ENCODE results near the gene LRP5. TPM values are rescaled to one million over a fixed set of nuclear protein-coding genes. Genes with fewer than 3 reads are reported as not detected.
A peak's percentile ranks its signal among the peaks of the same experiment; 100 is the strongest.

The LRP5 gene
- polyA plus RNA-seq, 6 donors from 2014 or later, result 0.04 to 0.88 (median 0.56) TPM; not detected in 1

- Mint-ChIP-seq H3K27me3 (peaks cover 0 to 4% (median 0%) of the 10 kb centered on the region in 3 donors), H3K4me1 (peaks cover 0 to 4% (median 0%) of the 10 kb centered on the region in 3 donors), H3K9me3 (no peaks in the 10 kb centered on the region), H3K4me3 (no peak overlapping the region), H3K27ac (no peak overlapping the region), H3K36me3 (peaks cover 0 to 4% of the 10 kb centered on the region in 2 donors)
- DNase-seq (no peak), ATAC-seq (ENCODE audit: low read depth in 2 of 2) (no peak)
Observed at GRCh38 chr11:68353669-68354068, 41.3 kb downstream of the LRP5 start.

DNA sequence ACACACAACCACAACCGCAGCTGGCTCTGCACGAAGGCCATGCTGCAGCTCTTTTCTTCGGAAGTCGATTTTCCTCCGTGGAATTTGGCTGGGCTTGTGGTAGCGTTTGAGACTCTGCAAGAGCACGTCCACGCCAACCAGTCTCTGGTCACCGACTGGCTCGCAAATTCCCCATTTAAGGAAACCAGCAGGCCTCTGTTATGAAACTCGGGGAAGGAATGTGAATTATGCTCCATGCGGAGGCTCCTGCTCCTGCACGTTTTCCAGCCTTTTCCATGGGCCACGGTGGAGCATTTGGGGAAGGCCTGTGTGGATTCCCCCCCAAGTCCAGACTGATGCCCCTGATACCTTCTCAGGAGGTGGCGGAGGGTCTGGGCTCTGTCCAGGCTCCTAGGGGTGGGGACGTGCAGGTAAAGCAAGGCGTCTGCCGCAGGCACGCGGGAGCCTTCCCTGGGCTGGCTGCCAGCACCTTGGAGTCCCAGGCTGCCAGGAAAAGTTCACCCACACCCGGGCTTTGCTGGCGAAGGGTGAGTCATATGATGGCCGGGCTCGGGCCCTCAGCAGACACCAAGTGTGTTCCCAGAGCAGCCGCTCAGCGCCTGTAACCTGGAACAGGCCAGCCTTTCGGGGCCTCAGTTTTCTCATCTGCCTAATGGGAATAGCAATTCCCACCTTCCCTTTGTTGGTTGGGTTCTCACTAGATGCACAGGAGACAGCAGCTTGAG lies 41.9 kb downstream of the LRP5 start:
- H3K27me3 Mint-ChIP-seq, result peaks cover 0 to 4% (median 0%) of the 10 kb centered on the region in 3 donors
- DNase-seq (no peak), ATAC-seq (ENCODE audit: low read depth in 2 of 2) (no peak)
- H3K36me3 Mint-ChIP-seq, result peaks cover 0 to 4% of the 10 kb centered on the region in 2 donors
- H3K4me3 Mint-ChIP-seq, result no peak overlapping the region
- peaks cover 0 to 4% (median 0%) of the 10 kb centered on the region in 3 donors for H3K4me1 Mint-ChIP-seq
- peaks cover 0 to under 1% (median 0%) of the 10 kb centered on the region in 7 donors for H3K9me3 Mint-ChIP-seq
- H3K27ac Mint-ChIP-seq, result no peak overlapping the region

GRCh38 chr11:68355471-68355870 lies 43.1 kb downstream of the LRP5 start:
- Mint-ChIP-seq H3K4me1 (peaks cover 0 to 3% (median 0%) of the 10 kb centered on the region in 3 donors), H3K4me3 (no peak overlapping the region), H3K36me3 (peaks cover 0 to 3% of the 10 kb centered on the region in 2 donors), H3K9me3 (peaks cover 0 to 2% (median 0%) of the 10 kb centered on the region in 7 donors), H3K27me3 (peaks cover 0 to 4% (median 0%) of the 10 kb centered on the region in 3 donors), H3K27ac (no peak overlapping the region)
- ATAC-seq (ENCODE audit: low read depth in 2 of 2) (no peak), DNase-seq (no peak)

DNA sequence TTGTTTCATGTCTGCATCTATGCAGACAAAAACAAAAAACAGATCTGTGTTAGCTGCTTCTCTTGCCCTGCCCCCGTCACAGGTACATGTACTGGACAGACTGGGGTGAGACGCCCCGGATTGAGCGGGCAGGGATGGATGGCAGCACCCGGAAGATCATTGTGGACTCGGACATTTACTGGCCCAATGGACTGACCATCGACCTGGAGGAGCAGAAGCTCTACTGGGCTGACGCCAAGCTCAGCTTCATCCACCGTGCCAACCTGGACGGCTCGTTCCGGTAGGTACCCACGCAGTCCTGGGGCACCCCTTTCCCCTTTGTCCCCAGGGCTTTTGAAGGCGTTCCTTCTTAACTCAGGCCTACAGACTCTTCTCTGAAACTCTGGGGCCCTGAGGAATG lies 45.2 kb downstream of the LRP5 start:
- ATAC-seq (ENCODE audit: low read depth in 2 of 2), result no peak
- Mint-ChIP-seq H3K36me3 (no peaks in the 10 kb centered on the region), H3K27ac (no peak overlapping the region), H3K4me1 (no peaks in the 10 kb centered on the region), H3K4me3 (no peak overlapping the region), H3K27me3 (peaks cover 0 to 4% (median 0%) of the 10 kb centered on the region in 3 donors), H3K9me3 (peaks cover 0 to 2% (median 0%) of the 10 kb centered on the region in 7 donors)
- no peak for DNase-seq

GRCh38 chr11:68358416-68358815 lies 46.0 kb downstream of the LRP5 start:
- Mint-ChIP-seq H3K27me3 (peaks cover 0 to 4% (median 0%) of the 10 kb centered on the region in 3 donors), H3K4me1 (peaks cover 0 to 5% (median 4%) of the 10 kb centered on the region in 3 donors), H3K4me3 (no peak overlapping the region), H3K27ac (no peak overlapping the region), H3K9me3 (peaks cover 0 to 2% (median 0%) of the 10 kb centered on the region in 7 donors), H3K36me3 (no peaks in the 10 kb centered on the region)
- no peak for ATAC-seq (ENCODE audit: low read depth in 2 of 2)
- DNase-seq, result no peak

DNA sequence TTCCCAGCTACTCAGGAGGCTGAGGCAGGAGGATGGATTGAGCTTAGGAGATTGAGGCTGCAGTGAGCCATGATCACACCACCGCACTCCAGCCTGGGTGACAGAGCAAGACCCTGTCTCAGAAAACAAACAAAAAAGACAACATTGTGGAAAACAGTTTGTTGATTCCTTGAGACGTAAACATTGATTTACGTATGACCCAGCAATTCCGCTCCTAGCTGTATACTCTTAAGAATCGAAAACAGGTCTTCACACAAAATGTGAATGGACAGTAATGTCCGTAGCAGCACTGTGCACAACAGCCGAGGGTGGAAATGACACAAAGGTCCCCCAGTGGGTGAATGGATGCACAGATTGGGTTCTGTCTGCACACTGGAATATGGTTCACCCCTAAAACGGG lies 49.3 kb downstream of the LRP5 start:
- no peak for ATAC-seq (ENCODE audit: low read depth in 2 of 2)
- peaks cover 0 to 5% (median under 1%) of the 10 kb centered on the region in 3 donors for H3K27me3 Mint-ChIP-seq
- no peaks in the 10 kb centered on the region for H3K36me3 Mint-ChIP-seq
- H3K27ac Mint-ChIP-seq, result peak overlapping the region in 1 of 6 donors; percentile 64
- peaks cover 0 to 2% (median 0%) of the 10 kb centered on the region in 7 donors for H3K9me3 Mint-ChIP-seq
- peaks cover 3 to 20% (median 11%) of the 10 kb centered on the region in 3 donors for H3K4me1 Mint-ChIP-seq
- H3K4me3 Mint-ChIP-seq, result no peak overlapping the region
- no peak for DNase-seq

DNA sequence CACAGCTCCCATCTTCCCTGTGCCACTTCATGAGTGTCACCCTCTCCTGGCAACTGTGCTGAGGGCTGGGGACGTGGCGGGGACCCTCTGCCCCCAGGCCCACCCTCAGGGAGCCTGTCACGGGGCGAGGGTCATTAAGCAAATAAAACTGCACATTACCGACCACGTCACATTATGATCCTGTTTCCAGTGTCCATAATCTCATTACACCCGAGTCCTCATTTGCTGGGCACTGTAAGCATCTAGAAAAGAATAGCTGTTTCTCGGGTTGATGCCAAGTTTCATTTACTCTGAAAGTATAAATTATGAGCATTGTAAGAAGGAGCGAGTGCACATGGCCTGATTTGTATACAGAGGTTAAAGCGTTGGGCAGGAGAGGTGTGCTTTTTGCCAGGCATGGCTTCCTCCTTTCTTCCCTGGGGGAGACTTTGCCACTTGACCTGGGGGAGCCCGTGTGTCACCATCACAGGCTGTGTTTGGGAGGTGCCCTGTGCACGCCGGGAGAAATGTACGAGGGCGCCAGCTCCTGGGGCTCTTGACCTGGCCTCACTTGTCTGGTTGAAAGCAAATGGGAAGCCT lies 50.5 kb downstream of the LRP5 start:
- H3K36me3 Mint-ChIP-seq, result no peaks in the 10 kb centered on the region
- DNase-seq (no peak), ATAC-seq (ENCODE audit: low read depth in 2 of 2) (no peak)
- H3K27me3 Mint-ChIP-seq, result peaks cover 0 to 5% (median 0%) of the 10 kb centered on the region in 3 donors
- no peak overlapping the region for H3K27ac Mint-ChIP-seq
- peaks cover 7 to 27% (median 11%) of the 10 kb centered on the region in 3 donors for H3K4me1 Mint-ChIP-seq
- no peak overlapping the region for H3K4me3 Mint-ChIP-seq
- H3K9me3 Mint-ChIP-seq, result peaks cover 0 to 2% (median 0%) of the 10 kb centered on the region in 7 donors

GRCh38 chr11:68363776-68364175 lies 51.4 kb downstream of the LRP5 start:
- Mint-ChIP-seq H3K4me3 (no peak overlapping the region), H3K4me1 (peaks cover 10 to 32% (median 19%) of the 10 kb centered on the region in 3 donors), H3K27ac (no peak overlapping the region), H3K9me3 (peaks cover 0 to 2% (median 0%) of the 10 kb centered on the region in 7 donors), H3K27me3 (peaks cover 0 to 5% (median 0%) of the 10 kb centered on the region in 3 donors), H3K36me3 (no peaks in the 10 kb centered on the region)
- no peak for DNase-seq
- no peak for ATAC-seq (ENCODE audit: low read depth in 2 of 2)

GRCh38 chr11:68364581-68364980 lies 52.2 kb downstream of the LRP5 start:
- H3K4me1 Mint-ChIP-seq, result peaks cover 15 to 38% (median 27%) of the 10 kb centered on the region in 3 donors
- H3K4me3 Mint-ChIP-seq, result no peak overlapping the region
- DNase-seq (no peak), ATAC-seq (ENCODE audit: low read depth in 2 of 2) (no peak)
- H3K36me3 Mint-ChIP-seq, result no peaks in the 10 kb centered on the region
- H3K27ac Mint-ChIP-seq, result peak overlapping the region in 2 of 6 donors; percentile 33 to 78
- H3K27me3 Mint-ChIP-seq, result peaks cover 0 to 5% (median 0%) of the 10 kb centered on the region in 3 donors
- no peaks in the 10 kb centered on the region for H3K9me3 Mint-ChIP-seq

GRCh38 chr11:68365943-68366435 lies 53.6 kb downstream of the LRP5 start:
- Mint-ChIP-seq H3K27me3 (peaks cover 0 to 5% (median 0%) of the 10 kb centered on the region in 3 donors), H3K36me3 (no peaks in the 10 kb centered on the region), H3K9me3 (no peaks in the 10 kb centered on the region), H3K4me1 (peaks cover 21 to 50% (median 41%) of the 10 kb centered on the region in 3 donors), H3K27ac (peak overlapping the region in 1 of 6 donors; percentile 67), H3K4me3 (peak overlapping the region in 1 of 8 donors; percentile 15)
- DNase-seq (no peak), ATAC-seq (ENCODE audit: low read depth in 2 of 2) (no peak)

- H3K36me3 Mint-ChIP-seq, result no peaks in the 10 kb centered on the region
- ATAC-seq (ENCODE audit: low read depth in 2 of 2), result no peak
- no peaks in the 10 kb centered on the region for H3K9me3 Mint-ChIP-seq
- no peak overlapping the region for H3K4me3 Mint-ChIP-seq
- DNase-seq, result no peak
- peak overlapping the region in 1 of 6 donors; percentile 51 for H3K27ac Mint-ChIP-seq
- peaks cover 34 to 63% (median 54%) of the 10 kb centered on the region in 3 donors for H3K4me1 Mint-ChIP-seq
- peaks cover 0 to 13% (median 7%) of the 10 kb centered on the region in 3 donors for H3K27me3 Mint-ChIP-seq
Observed at GRCh38 chr11:68367252-68367651, 54.9 kb downstream of the LRP5 start.

DNA sequence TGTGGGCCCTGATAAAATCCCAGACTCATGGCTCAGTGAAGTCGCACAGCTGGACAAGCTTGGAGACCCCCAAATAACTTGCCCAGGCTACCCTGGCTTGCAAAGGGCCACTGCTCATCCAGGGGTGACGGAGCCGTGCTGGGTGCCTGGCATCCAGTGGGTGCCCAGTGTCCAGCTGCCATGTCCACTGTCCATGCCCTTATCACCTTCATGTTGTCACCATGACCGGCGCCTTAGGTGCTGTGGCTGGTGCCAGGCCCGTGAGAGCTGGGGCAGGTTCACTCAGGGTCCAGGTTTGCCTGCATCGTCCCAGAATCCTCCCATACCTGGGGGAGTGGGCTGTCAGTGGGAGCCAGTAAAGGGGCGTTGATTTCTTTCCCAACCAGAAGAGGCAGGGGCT lies 57.4 kb downstream of the LRP5 start:
- Mint-ChIP-seq H3K36me3 (no peaks in the 10 kb centered on the region), H3K27ac (peak overlapping the region in 3 of 6 donors; percentile 27 to 97 (median 57)), H3K27me3 (peaks cover 0 to 14% (median 10%) of the 10 kb centered on the region in 3 donors), H3K4me3 (peak overlapping the region in 4 of 8 donors; percentile 9 to 86 (median 56)), H3K4me1 (peaks cover 52 to 72% (median 70%) of the 10 kb centered on the region in 3 donors), H3K9me3 (no peaks in the 10 kb centered on the region)
- no peak for ATAC-seq (ENCODE audit: low read depth in 2 of 2)
- DNase-seq, result no peak

GRCh38 chr11:68370211-68371111 lies 58.1 kb downstream of the LRP5 start:
- Mint-ChIP-seq H3K27ac (peak overlapping the region; percentile 79 to 97 (median 96)), H3K27me3 (peaks cover 0 to 18% (median 17%) of the 10 kb centered on the region in 3 donors), H3K36me3 (no peaks in the 10 kb centered on the region), H3K4me3 (peak overlapping the region; percentile 73 to 88 (median 84)), H3K4me1 (peaks cover 57 to 76% (median 73%) of the 10 kb centered on the region in 3 donors), H3K9me3 (no peaks in the 10 kb centered on the region)
- ATAC-seq (ENCODE audit: low read depth in 2 of 2), result peak; percentile 89 to 91
- peak; percentile 83 for DNase-seq
